Measurements from ENCODE around the gene KLHDC7A. TPM values are rescaled to one million over a fixed set of nuclear protein-coding genes. Genes with fewer than 3 reads are reported as not detected.

KLHDC7A gene
- total RNA-seq, 1 donor from 2014 or later, result not detected

- DNase-seq (no peak), ATAC-seq (no peak)
- intact Hi-C loops (cut with micrococcal nuclease), result no loop called here
Observed at GRCh38 chr1:18469514-18469913, 11.2 kb upstream of the KLHDC7A start.

GRCh38 chr1:18470671-18471355, 9.9 kb upstream of the KLHDC7A start:
- ATAC-seq (no peak), DNase-seq (no peak)
- intact Hi-C loops (cut with micrococcal nuclease), result no loop called here

- intact Hi-C loops (cut with micrococcal nuclease), result no loop called here
- ATAC-seq (no peak), DNase-seq (no peak)
Observed at GRCh38 chr1:18473195-18473815, 7.4 kb upstream of the KLHDC7A start.

GRCh38 chr1:18474559-18475175, 6.1 kb upstream of the KLHDC7A start:
- intact Hi-C loops (cut with micrococcal nuclease), result no loop called here
- DNase-seq (no peak), ATAC-seq (no peak)

GRCh38 chr1:18475234-18475905, 5.4 kb upstream of the KLHDC7A start:
- DNase-seq (no peak), ATAC-seq (no peak)
- intact Hi-C loops (cut with micrococcal nuclease), result no loop called here

GRCh38 chr1:18479454-18479853, 1.3 kb upstream of the KLHDC7A start:
- DNase-seq (no peak), ATAC-seq (no peak)
- intact Hi-C loops (cut with micrococcal nuclease), result no loop called here

GRCh38 chr1:18481190-18481920, 625 bp downstream of the KLHDC7A start:
- no peak for ATAC-seq
- intact Hi-C loops (cut with micrococcal nuclease), result no loop called here
- no peak for DNase-seq

- DNase-seq, result no peak
- intact Hi-C loops (cut with micrococcal nuclease), result no loop called here
- ATAC-seq, result no peak
Observed at GRCh38 chr1:18481921-18482701, 1.4 kb downstream of the KLHDC7A start.

GRCh38 chr1:18482721-18483425, 2.1 kb downstream of the KLHDC7A start:
- no peak for ATAC-seq
- intact Hi-C loops (cut with micrococcal nuclease), result no loop called here
- DNase-seq, result no peak

GRCh38 chr1:18484276-18484675, 3.5 kb downstream of the KLHDC7A start:
- no peak for ATAC-seq
- intact Hi-C loops (cut with micrococcal nuclease), result no loop called here
- DNase-seq, result no peak

- intact Hi-C loops (cut with micrococcal nuclease), result no loop called here
- ATAC-seq (no peak), DNase-seq (no peak)
Observed at GRCh38 chr1:18484721-18485120, 4.0 kb downstream of the KLHDC7A start.

- no peak for ATAC-seq
- DNase-seq, result no peak
- intact Hi-C loops (cut with micrococcal nuclease), result no loop called here
Observed at GRCh38 chr1:18485227-18485626, 4.5 kb downstream of the KLHDC7A start.

GRCh38 chr1:18486195-18486594, 5.5 kb downstream of the KLHDC7A start:
- no peak for DNase-seq
- no peak for ATAC-seq
- intact Hi-C loops (cut with micrococcal nuclease), result no loop called here

- no peak for ATAC-seq
- intact Hi-C loops (cut with micrococcal nuclease), result no loop called here
- no peak for DNase-seq
Observed at GRCh38 chr1:18489417-18490143, 8.8 kb downstream of the KLHDC7A start.

- DNase-seq (no peak), ATAC-seq (no peak)
- intact Hi-C loops (cut with micrococcal nuclease), result no loop called here
Observed at GRCh38 chr1:18491168-18491567, 10.4 kb downstream of the KLHDC7A start.

GRCh38 chr1:18494304-18494703, 13.6 kb downstream of the KLHDC7A start:
- DNase-seq (no peak), ATAC-seq (no peak)
- intact Hi-C loops (cut with micrococcal nuclease), result no loop called here

- ATAC-seq (no peak), DNase-seq (no peak)
- intact Hi-C loops (cut with micrococcal nuclease), result no loop called here
Observed at GRCh38 chr1:18495635-18496034, 14.9 kb downstream of the KLHDC7A start.

- intact Hi-C loops (cut with micrococcal nuclease), result no loop called here
- DNase-seq (no peak), ATAC-seq (no peak)
Observed at GRCh38 chr1:18496056-18496455, 15.3 kb downstream of the KLHDC7A start.

All from left ventricle myocardium superior (tissue), 1 donor.